Inflammatory macrophage treated with lipopolysaccharide for 1 hour (primary cell): Measurements from ENCODE around the gene OR2W3.

Experiments
- DNase-seq, 2 donors: peaks; one replicate each; pipeline ENCODE4 v3.0.0-alpha.2; 2020 to 2022

Gene OR2W3

DNA sequence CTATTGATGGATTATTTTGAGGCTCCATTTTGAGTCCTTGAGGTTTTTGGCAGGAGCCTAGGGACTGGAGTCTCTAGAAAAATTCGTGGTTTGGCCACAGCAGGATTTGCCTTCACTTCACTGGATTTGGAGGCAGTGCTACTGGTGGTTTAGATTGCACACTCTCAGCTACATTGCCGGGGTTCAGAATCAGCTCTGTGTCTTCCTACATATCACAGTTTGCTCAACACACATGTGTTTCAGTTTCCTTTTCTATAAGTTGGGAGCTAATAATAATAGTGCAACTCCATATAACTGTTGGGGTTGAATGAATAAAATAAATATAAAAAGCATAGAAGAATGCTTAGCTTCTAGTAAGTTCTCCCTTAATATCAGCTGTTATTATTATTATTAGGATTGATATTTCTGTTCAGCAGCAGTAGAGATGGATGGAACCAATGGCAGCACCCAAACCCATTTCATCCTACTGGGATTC, at the start of gene OR2W3:
Gene OR2W3, plus strand, starts transcription at position 425 of the 475 bp plus-strand sequence. Its CDS starts 0 bp downstream, at position 425.
- no peak for DNase-seq

DNA sequence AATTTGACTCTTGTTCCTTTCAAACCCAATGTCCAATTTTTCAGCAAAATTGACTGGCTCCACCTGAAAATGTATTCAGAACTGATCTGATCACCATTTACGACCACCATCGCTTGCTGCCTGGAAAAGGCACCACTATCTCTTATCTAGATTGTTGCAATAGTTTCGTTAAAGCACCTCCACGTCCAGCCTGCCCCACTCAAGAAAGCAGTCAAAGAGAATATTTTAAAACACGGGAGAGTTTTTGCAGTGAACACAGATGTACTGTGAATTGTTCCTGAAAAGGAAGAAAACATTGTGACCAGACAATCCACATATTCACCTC, 49.7 kb upstream of the OR2W3 start:
- DNase-seq, result no peak

DNA sequence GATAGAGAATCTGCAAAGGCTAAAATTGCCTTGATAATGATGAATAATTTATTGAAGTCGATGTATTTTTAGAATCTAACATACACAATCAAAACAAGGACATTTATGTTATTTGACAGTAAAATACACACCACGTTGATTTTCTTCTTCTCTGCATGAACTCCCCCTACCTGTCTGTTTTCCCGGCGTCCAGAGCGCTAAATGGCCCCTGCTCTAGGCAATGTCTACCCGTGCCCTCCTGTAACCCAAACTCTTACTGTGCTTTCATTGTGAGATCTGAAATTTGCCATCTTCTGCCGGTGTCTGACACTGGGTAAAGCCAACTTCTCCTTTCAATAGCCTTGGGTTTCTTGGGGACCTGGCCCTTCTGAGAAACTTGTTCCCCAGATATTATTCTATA, 47.0 kb upstream of the OR2W3 start:
- no peak for DNase-seq

DNA sequence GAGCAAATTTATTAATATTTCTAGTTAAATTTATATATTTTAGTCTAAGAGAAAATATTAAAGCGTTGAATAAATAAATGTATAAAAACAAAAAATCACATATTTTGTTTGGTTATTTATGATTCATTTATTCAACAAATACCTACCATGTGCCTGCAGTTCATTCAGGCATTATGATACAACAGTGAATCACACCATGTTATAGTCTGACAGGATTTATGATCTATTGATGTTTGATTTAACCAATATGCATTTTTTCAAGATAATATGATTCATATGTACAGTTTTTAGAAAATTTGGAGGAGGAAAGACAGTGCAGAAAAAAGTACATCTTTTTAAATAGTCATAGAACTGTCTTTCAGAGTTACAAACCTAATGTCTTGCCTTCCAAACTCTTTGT, 45.8 kb upstream of the OR2W3 start:
- DNase-seq, result no peak

DNA sequence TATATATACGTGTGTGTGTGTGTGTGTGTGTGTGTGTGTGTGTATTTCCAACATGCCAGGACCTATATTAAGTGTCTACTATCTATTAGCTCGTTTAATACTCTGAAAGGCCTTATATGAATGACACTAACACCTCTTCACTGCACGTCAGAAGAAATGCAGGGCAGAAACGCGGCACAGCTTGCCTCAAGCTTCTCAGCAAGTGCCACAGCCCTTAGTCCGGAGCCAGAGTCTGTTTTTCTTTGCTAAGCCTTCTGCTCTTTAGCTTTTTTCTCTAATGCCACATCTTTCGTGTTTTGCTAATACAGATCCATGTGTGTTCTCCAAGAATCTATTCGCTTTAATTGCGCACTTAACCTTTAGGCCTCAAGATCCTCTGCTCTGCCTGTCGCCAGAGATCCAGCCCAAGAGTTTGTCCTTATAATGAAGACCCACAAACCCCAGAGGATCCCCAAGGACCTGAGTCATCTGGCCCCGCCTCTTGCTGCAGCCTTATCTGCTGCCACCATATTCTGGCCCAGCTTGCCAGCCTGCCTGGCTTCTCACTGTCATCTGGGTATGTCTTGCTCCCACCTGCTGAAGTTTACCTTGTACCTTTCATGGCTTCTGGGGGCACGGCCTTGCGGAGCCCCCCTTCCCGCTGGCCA, 40.4 kb upstream of the OR2W3 start:
- DNase-seq, result no peak

DNA sequence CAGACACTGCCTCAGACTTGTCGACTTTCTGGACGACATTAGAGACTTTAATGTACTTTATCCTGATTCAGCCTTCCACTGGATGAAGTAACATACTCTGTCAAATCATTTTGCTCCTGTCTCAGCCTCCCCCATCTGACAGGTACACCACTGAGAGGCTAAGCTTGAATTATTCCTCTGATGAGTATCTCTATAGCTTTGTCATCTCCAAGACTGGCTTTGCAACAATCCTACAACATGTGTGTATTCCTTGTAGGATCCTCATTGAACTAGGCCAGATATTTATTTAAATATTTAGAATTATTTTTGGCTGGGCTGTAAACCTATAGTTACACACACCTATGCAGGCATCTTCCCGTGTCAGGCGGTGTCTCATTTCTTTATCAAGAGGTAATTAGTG, 39.5 kb upstream of the OR2W3 start:
- no peak for DNase-seq

DNA sequence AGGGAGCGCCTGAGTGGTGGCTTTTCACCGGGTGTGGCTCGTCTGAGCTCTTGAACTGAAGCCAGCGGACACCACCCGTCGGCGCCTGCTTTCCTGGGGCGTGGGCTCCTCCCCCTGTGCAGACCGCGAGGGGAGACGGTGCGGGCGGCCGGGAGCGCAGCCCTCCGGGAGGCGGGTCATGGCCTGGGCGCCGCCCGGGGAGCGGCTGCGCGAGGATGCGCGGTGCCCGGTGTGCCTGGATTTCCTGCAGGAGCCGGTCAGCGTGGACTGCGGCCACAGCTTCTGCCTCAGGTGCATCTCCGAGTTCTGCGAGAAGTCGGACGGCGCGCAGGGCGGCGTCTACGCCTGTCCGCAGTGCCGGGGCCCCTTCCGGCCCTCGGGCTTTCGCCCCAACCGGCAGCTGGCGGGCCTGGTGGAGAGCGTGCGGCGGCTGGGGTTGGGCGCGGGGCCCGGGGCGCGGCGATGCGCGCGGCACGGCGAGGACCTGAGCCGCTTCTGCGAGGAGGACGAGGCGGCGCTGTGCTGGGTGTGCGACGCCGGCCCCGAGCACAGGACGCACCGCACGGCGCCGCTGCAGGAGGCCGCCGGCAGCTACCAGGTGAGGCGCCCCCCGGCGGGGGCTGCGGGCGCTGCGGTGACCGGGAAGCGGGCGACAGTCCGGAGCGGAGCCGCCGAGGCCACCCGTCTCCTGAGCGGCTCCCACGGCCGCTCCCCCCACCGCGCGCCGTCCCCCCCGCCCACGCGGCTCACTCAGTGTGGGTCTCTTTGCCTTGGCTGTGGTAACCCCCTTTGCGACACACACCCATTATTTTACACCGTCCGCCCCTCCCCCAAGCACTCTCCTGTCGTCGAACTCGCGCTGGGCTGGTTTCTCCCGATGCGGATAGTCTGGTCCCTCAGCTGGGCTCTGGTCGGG, 38.1 kb upstream of the OR2W3 start, which contains the start of gene TRIM58:
Gene TRIM58, plus strand, starts transcription at position 119 of the 916 bp plus-strand sequence. Its CDS starts 60 bp downstream, at position 179.
- peak; percentile 2 to 12 for DNase-seq

DNA sequence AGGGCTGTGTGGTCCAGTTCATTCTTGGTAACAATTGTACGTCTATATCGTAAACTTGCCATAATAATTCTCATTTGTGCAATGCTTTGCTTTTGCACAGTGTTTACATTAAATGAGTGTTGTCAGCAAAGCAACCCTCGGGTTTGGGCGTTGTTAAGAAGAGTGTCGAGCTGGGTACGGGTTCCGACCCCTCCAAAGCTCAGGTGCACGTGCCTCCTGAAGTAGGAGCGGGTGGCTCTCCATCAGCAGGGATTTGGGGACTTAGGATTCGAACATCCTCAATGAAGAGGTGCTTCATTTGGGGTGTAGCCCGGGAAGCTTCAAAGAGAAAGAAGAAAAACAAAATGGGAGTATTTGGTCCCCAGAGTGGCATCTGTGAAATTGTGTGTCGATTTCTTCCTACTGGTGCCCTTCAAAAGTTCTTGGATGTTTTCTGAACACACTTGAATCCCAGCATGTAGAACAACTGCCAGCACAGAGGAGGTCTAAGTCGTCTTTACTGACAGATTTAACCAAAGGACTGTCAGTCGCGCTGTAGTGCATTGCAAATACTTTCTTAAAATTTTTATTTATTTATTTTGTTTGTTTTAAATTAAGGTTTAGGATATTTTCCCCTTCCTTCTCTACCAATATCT, 37.3 kb upstream of the OR2W3 start:
- no peak for DNase-seq

DNA sequence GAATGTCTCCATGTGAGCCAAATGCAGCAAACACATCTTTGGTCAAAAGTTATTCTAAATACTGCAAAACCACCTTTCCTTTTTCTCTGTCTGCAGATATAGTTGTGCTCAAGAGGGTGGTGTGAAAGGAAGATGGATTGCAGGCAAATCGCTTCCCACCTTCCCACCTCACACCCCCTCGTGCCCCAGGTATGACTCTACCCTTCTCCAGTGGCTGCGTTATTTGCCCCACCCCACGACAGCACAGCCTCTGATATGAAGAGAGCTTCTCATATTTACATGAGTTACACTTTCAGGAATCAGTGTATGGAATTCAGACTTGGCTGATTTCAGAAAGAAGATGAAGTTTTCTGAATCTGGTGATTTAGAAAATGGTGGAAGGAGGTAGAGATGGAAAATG, 32.6 kb upstream of the OR2W3 start:
- no peak for DNase-seq

DNA sequence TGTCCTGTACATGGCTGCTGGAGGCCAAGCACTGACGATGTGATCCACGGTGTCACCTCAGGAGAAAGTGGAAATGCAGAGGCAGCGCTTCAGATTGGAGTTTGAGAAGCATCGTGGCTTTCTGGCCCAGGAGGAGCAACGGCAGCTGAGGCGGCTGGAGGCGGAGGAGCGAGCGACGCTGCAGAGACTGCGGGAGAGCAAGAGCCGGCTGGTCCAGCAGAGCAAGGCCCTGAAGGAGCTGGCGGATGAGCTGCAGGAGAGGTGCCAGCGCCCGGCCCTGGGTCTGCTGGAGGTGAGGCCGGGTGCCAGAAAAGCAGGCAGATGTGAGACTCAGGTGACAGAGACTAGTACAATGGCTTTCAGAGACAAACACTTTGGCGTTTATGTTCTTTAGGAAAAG, 30.7 kb upstream of the OR2W3 start:
- no peak for DNase-seq

DNA sequence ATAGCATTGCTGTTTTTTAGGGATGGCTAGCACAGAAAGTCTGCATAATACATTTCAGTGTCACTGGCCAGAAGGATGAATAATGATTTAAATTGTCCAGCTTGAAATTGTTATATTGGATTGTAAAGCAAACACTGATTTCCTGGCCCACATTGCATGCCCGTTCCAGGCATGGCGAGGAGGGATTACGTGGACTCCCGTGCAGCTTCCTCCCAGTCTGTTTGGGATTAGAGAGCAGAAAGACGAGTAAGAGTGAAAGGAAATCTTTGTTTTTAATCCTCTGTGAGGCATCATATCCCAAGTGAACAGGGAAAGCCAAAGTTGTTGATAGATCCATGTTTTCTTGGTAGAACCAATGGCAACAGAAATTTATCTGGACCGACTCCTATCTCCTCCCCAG, 30.0 kb upstream of the OR2W3 start:
- DNase-seq, result no peak

DNA sequence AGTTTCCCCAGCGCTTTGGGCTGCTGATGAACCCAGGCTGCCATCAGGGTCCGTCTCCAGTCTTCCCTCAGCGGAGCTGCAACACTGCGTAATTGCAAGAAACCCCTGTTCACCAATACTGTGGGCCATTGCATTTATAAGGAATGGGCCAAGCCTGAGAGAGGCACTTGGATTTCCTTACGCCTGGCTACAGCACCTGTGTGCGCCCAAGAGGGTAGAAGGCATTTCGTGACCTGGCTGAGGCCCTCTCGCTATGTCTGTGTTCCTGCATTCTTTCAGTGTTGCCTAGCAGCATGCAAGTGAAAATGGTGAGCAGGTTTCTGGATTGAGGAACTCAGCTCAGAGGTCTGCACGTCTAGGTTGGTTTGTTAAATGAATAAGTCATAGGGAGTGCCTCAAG, 12.0 kb upstream of the OR2W3 start:
- no peak for DNase-seq

DNA sequence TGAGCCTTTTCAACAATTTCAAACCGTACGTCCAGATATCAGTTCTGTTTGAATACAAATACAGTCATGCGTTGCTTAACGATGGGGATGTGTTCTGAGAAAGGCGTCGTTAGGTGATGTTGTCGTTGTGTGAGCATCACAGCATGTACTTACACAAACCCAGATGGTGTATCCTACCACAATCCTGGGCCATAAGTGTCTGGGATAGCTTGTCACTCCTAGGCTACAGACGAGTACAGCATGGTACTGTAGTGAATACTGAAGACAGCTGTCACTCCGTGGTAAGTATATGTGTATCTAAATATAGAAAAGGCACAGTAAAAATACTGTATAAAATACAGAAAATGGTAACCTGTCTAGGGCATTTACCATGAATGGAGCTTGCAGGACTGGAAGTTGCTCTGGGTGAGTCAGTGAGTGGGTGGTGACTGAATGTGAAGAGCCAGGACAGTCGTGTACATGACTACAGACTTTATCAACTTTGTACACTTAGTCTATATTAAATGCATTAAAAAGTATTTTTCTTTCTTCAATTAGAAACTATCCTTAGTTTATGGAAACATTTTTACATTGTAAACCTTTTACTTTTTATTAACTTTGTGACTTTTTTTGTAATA, 10.5 kb upstream of the OR2W3 start:
- peak; percentile 9 to 26 for DNase-seq

DNA sequence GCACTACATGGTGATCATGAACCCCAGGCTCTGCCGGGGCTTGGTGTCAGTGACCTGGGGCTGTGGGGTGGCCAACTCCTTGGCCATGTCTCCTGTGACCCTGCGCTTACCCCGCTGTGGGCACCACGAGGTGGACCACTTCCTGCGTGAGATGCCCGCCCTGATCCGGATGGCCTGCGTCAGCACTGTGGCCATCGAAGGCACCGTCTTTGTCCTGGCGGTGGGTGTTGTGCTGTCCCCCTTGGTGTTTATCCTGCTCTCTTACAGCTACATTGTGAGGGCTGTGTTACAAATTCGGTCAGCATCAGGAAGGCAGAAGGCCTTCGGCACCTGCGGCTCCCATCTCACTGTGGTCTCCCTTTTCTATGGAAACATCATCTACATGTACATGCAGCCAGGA, 589 bp downstream of the OR2W3 start:
- no peak for DNase-seq

DNA sequence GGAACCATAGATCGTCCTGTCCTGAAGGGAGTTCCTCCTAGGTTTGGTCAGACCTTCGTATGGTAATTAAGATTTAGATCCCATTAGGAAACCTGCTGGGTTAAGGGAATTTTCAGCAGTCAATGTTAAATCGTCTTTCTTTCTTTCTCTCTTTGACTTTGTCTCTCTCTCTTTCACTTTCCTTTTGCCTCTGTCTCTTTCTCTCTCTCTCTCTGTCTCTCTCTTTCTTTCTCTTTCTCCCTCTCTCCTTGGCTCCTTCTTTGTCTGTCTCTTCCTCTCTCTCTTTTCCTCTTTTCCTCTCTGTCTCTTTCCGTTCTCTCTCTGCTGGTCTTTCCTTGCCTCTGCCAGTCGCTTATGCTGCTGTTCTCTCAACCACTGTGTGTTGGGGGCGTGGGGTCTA, 8.7 kb downstream of the OR2W3 start:
- DNase-seq, result no peak

DNA sequence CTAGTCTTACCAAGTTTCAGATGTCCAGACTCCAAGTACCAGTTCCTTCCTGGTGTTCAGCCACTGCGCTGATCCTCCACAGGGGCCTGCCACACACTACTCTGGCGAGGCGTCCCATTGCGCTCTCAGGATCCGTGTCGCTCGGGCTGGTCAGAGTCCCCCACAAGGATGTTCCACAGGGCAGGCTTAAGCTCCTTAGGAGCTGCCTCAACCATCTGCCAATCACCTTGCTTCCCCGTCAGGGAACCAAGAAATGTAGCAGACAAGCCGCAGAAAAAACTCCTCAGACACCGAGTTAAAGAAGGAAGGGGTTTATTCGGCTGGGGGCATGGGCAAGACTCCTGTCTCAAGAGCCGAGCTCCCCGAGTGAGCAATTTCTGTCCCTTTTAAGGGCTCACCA, 9.8 kb downstream of the OR2W3 start:
- no peak for DNase-seq

DNA sequence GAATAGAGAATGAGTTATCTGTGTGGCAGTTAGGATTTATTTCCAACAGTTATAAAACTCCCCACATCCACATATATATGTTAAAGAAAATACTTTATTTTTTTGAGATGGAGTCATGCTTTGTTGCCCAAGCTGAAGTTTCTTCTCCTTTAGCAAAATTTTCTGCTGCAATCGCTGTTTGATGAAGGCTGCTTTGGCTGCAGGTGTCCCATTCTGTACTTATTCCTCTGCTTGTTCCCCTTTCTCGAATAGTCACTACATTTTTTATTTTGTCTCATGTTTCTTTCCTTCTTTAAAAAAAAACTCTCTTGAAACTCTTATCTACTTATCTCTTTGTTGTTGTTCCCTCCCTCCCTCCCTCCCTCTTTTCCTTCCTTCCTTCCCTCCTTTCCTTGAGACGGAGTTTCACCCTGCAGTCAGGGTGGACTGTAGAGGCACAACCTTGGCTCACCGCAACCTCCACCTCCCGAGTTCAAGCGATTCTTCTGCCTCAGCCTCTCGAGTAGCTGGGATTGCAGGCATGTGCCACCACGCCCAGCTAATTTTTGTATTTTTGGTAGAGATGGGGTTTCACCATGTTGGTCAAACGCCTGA, 10.6 kb downstream of the OR2W3 start:
- peak in 1 of 2 donors; percentile 11 for DNase-seq

DNA sequence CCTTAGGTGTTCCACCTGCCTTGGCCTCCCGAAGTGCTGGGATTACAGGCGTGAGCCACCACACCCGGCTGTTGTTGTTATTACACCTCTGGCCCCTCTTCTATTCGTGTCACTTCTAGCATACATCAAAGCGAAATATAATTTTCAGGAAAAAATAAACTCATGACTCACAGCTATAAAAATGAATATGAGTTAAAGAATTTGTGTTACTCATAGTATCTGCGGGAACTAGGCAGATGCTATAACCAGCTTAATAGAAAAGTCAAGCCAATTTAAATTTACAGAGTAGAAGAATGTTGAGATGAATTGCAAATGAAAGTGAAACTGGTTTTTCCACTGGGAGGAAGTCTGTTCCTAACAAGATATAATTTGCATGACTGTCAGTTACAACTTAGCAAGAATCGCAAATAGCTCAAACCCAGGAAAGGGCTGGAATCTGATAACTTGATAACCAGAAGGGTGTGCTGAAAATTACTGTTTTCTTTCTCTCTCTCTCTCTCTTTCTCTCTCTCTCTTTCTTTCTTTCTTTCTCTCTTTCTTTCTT, 11.2 kb downstream of the OR2W3 start:
- DNase-seq, result peak; percentile 47 to 50

DNA sequence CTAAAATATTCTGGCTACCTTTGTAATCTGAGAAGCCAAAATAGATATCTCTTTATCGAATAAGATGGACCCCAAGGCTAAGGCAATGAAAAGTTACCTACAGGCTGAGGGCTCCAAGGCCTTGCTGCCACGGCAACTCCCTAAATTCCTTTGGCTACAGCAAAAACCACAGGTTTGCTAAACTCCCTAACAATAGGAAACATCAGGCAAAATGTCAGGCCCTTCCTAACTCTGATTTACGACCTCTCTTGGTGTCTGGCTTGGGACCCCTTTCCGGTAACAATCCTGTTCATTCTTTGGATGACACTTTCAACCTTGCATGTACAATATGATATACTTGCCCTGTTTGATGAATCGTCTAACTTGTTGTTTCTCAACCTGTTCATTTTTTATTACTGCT, 13.4 kb downstream of the OR2W3 start:
- no peak for DNase-seq

DNA sequence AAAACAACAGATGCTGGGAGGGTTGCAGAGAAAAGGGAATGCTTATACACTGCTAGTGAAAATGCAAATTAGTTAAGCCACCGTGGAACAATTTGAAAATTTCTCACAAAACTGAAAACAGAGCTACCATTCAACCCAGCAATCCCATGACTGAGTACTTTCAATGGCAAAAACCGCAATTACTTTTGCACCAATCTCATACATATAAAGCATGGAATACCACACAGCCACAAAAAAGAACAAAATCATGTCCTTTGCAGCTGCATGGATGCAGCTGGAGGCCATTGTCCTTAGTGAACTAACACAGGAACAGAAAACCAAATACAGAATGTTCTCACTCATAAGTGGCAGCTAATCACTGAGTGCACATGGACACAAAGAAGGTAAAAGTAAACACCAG, 18.4 kb downstream of the OR2W3 start:
- DNase-seq, result no peak

DNA sequence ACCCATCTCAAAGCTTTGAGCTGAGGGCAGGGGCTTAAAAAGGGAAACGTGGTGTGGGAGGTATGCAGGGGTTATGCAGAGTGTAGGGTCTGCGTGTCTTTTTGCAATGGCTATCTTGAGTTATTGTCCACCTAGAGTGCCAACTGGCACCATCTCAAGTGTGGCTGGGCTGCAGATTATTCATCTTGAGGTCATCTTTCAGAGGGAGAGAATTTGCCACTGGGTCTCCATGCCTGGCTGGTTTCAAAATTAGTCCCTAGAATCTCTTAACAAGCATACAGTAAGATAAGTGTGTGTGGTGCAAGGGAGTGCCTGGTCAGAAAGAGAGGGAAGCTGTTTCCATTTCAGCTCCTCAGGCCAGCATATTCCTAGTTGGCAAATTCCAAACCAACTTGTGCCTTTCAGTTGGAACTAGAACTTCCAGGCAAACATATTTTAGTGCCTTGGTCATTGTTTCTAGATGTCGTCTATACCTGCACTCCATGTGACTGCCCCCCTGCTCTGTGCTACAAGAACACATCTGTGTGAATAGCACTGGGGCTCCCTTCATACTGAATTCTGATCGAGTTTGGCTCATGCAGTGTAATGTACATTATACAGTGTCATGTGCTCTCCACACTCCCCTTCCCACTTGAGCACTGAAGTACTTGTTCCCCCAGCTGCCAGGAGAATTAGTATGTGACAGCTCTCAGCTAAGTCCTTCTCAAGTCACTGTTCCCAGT, 19.7 kb downstream of the OR2W3 start:
- no peak for DNase-seq

DNA sequence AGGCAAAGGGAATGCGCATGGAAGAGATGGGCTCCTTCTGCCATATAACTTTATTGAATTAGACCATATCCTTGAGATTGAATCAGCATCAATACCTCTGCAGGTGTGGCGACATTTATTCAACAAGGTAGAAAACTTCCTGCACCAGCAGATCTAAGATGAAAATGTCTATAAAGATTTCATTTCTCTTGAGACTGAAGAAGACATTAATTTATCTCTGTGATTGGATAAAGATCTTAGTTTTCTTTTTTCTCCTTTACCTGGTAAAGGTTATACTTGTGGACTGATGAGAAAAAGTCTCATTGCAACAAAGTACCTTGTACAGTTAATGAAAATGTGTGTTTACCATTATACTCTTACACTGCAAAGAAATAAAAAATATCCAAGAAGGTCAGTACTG, 24.6 kb downstream of the OR2W3 start, which contains the start of gene OR2T8:
Gene OR2T8, plus strand, starts transcription at position 301 of the 400 bp plus-strand sequence. CDS start 766 bp downstream, outside the sequence.
- DNase-seq, result no peak
